ENCODE measurements around the gene ACOD1.

The ACOD1 gene

GRCh38 chr13:76991796-76992547 lies 43.7 kb downstream of the ACOD1 start, which contains the start of gene CLN5:
Gene CLN5 (plus strand): TSS chr13:76992081. CDS start chr13:76992099, 18 bp downstream.
- peak; percentile 93 for DNase-seq (ENCODE audit: low read depth)

- DNase-seq (ENCODE audit: low read depth) = peak; percentile 2
Observed at GRCh38 chr13:76992548-76993001, 44.3 kb downstream of the ACOD1 start.

- no peak for DNase-seq (ENCODE audit: low read depth)
Observed at GRCh38 chr13:76993021-76993420, 44.7 kb downstream of the ACOD1 start.

GRCh38 chr13:76993473-76993872 lies 45.2 kb downstream of the ACOD1 start:
- DNase-seq (ENCODE audit: low read depth) = no peak

- DNase-seq (ENCODE audit: low read depth) = no peak
Observed at GRCh38 chr13:76994281-76994680, 46.0 kb downstream of the ACOD1 start.

DNA sequence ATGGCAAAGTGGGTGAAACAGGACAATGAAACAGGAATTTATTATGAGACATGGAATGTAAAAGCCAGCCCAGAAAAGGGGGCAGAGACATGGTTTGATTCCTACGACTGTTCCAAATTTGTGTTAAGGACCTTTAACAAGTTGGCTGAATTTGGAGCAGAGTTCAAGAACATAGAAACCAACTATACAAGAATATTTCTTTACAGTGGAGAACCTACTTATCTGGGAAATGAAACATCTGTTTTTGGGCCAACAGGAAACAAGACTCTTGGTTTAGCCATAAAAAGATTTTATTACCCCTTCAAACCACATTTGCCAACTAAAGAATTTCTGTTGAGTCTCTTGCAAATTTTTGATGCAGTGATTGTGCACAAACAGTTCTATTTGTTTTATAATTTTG lies 52.2 kb downstream of the ACOD1 start:
- DNase-seq (ENCODE audit: low read depth) = no peak

GRCh38 chr13:77001540-77001939 lies 53.2 kb downstream of the ACOD1 start:
- no peak for DNase-seq (ENCODE audit: low read depth)

DNA sequence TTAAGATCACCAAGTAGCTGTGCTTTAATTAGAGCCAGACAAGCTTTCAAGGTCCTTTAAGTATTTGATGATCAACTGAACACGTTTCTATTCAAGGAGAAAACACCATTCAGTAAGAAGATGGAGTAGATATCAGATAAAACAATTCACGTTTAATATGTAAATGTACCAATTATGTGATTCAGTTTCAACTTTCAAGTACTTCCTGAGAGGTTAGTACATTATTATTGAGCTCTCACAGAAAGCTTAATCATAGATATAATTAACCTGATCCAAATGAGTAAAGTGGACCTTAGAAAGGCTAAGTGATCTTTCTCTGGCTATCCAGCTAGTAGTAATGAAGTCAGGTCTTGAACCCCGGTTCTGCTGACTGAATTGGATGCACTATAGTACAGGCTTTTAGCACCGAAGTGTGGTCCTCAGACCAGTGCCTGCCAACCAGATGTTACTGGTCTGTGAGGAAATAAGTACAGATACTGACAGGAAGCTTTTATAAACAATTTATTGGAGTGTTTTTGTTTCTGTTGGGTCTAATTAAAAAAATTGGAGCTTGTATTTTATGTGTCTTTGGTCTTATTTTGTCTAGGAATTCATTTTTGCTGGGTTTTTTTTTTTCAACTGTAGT lies 53.8 kb downstream of the ACOD1 start:
- no peak for DNase-seq (ENCODE audit: low read depth)

DNA sequence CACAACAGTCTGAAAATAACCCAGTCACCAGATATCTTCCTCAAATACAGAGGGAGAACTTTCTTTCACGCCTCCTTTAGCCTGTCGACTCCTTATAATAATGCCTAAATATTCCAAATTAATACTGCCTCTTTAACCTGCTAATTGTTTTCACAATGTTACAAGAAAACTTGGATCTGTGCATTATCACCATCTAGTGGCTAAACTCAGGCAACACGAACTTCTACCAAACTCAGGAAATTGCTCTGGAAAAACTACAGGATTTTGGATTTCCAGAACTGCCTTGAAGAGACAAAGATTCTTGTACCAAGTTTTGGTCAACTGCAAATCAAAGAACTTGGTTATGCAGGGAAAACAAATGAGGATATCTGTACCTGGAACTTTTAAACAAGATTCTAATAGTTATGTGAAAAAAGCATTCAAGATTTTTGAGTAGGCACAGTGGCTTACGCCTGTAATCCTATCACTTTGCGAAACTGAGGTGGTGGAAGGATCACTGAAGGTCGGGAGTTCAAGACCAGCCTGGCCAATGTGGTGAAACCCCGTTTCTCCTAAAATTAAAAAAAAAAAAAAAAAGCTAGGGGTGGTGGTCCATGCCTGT lies 54.4 kb downstream of the ACOD1 start:
- no peak for DNase-seq (ENCODE audit: low read depth)

Measured in T follicular helper cell (primary cell).